Upper lobe of left lung (tissue), 6 donors: ENCODE measurements around the gene JAKMIP2. TPM values are rescaled to one million over a fixed set of nuclear protein-coding genes. Genes with fewer than 3 reads are reported as not detected.

ENCODE experiments used
- ATAC-seq, 2 donors: fragments of 200-7000 bp; cut with Tn5 transposase; one replicate each; pipeline ENCODE4 v1.9.1; 2022; ENCODE audit warnings: mild to moderate bottlenecking in 2 of 2, moderate library complexity in 2 of 2; ENCODE audit not compliant: low FRiP score in 2 of 2
- DNase-seq, 2 donors: peaks; one replicate each; pipeline ENCODE4 v3.0.0-alpha.2; 2019 to 2020
- H3K27ac ChIP-seq, 4 donors: fragments of 200-600 bp; sonication (generic); one replicate each; pipeline ENCODE4 v1.5.1; 2016 to 2019
- H3K27me3 ChIP-seq, 4 donors: fragments of 200-600 bp; sonication (generic); one replicate each; pipeline ENCODE4 v1.5.1; 2017 to 2019
- H3K36me3 ChIP-seq, 4 donors: fragments of 200-600 bp; sonication (generic); one replicate each; pipeline ENCODE4 v1.5.1; 2016 to 2019
- H3K4me1 ChIP-seq, 4 donors: fragments of 200-600 bp; sonication (generic); one replicate each; pipeline ENCODE4 v1.5.1; 2018 to 2019
- H3K4me3 ChIP-seq, 4 donors: fragments of 200-600 bp; sonication (generic); one replicate each; pipeline ENCODE4 v1.5.1; 2017 to 2019; ENCODE audit warnings: mild to moderate bottlenecking in 2 of 4, moderate library complexity in 1 of 4
- H3K9me3 ChIP-seq, 4 donors: fragments of 200-600 bp; sonication (generic); one replicate each; pipeline ENCODE4 v1.5.1; 2018 to 2019
- EP300 ChIP-seq, 4 donors: sonication (generic); formaldehyde crosslinking; IDR thresholded peaks; one replicate each; pipeline ENCODE4 v1.5.1; 2017; ENCODE audit warnings: antibody characterized with exemption in 4 of 4, control low read depth in 2 of 4
- POLR2A ChIP-seq, 4 donors: fragments of 450-650 bp; IDR thresholded peaks; one replicate each; pipeline ENCODE4 v1.5.1; 2016 to 2017; ENCODE audit warnings: antibody characterized with exemption in 4 of 4, mild to moderate bottlenecking in 2 of 4
- POLR2AphosphoS5 ChIP-seq, 2 donors: sonication (generic); formaldehyde crosslinking; IDR thresholded peaks; one replicate each; pipeline ENCODE4 v1.5.1; 2017; ENCODE audit warnings: antibody characterized with exemption in 2 of 2
- WGBS, 2 donors: methylation state at CpG; one replicate each; pipeline ENCODE4 v1.1.5; 2017 to 2018; 5-methylcytosine and 5-hydroxymethylcytosine counted together
- total RNA-seq, 6 donors: library from RNA; depleted of rRNA in 4 of 6; stranded (reverse); fragments of >200 nt in 4 of 6; gene quantifications; one replicate each; pipeline versions ENCODE4 v1.1.0 to v1.2.1, GENCODE V29; 2016 to 2021
- TF ChIP-seq, protein P1 (sequence below), 6 experiments: fragments of 450-650 bp in 4 of 6; fragments of 200-600 bp in 2 of 6; sonication (generic) in 2 of 6; IDR thresholded peaks; one replicate each; pipeline ENCODE4 v1.5.1; 2016 to 2019; ENCODE audit warnings: antibody characterized with exemption in 6 of 6
- donor health status: DM: no; HTN: no; CAD: no; lungs with moderate emphysema.
- donor health status: DM: no; HTN: yes; CAD: no; lungs with severe emphysema.

The JAKMIP2 gene
- total RNA-seq, 6 donors from 2014 or later: 0.91 to 8.4 (median 6.0) TPM

DNA sequence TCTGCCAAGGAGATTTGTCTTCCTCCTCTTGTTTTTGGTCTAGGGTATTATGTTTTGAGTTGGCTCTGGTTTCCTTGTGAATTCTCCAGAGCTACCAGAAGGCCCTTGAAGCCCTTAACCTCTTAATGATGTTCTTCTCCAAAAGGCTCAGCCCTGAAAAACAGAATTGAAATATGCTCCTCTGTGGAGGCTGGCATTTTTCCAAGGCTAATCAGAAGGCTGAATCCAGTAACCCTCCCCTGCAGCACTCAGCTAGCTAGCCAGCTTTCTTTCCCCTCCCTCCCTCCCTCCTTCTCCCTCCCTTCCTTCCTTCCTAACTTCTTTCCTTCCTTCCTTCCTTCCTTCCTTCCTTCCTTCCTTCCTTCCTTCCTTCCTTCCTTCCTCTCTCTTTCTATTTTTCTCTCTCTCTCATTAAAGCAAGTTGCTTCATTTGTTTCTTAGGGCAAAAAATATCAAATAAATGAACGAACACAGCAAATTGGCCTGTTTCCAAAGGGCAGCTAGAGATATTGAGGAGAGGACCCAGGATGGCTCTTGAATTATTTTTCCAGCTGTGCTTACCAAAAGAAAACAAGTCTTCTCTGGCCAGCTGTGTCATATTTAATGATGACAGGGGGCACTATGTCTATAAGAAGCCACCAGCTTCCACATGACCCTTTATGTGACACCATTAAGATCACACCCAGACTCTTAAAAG is 38.7 kb downstream of the JAKMIP2 start:
- DNase-seq: no peak
- WGBS, 2 donors: 30 to 41% methylated on average over 1 of the region's 1 CpG

GRCh38 chr5:147743012-147743411 is 39.5 kb downstream of the JAKMIP2 start:
- no peak for ATAC-seq
- H3K4me1 ChIP-seq: peaks cover 0 to 6% (median 0%) of the 10 kb centered on the region in 4 donors
- no peak overlapping the region for H3K27ac ChIP-seq
- no peak for DNase-seq
- WGBS, 2 donors: 79 to 93% methylated on average over 2 of the region's 2 CpGs
- H3K27me3 ChIP-seq: no peaks in the 10 kb centered on the region
- no peaks in the 10 kb centered on the region for H3K9me3 ChIP-seq
- no peak overlapping the region for H3K4me3 ChIP-seq
- TF ChIP-seq EP300 (IDR thresholded peaks at IDR 0.05) (no peak), POLR2AphosphoS5 (IDR thresholded peaks at IDR 0.05) (no peak), POLR2A (IDR thresholded peaks at IDR 0.05) (no peak)
- TF ChIP-seq, protein P1, sequence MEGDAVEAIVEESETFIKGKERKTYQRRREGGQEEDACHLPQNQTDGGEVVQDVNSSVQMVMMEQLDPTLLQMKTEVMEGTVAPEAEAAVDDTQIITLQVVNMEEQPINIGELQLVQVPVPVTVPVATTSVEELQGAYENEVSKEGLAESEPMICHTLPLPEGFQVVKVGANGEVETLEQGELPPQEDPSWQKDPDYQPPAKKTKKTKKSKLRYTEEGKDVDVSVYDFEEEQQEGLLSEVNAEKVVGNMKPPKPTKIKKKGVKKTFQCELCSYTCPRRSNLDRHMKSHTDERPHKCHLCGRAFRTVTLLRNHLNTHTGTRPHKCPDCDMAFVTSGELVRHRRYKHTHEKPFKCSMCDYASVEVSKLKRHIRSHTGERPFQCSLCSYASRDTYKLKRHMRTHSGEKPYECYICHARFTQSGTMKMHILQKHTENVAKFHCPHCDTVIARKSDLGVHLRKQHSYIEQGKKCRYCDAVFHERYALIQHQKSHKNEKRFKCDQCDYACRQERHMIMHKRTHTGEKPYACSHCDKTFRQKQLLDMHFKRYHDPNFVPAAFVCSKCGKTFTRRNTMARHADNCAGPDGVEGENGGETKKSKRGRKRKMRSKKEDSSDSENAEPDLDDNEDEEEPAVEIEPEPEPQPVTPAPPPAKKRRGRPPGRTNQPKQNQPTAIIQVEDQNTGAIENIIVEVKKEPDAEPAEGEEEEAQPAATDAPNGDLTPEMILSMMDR (IDR thresholded peaks at IDR 0.05): no peak
- H3K36me3 ChIP-seq: no peaks in the 10 kb centered on the region

More for the DNA sequence above, 38.7 kb downstream of the JAKMIP2 start:
- no peaks in the 10 kb centered on the region for H3K36me3 ChIP-seq
- H3K27ac ChIP-seq: no peak overlapping the region
- H3K4me3 ChIP-seq: no peak overlapping the region
- peaks cover 0 to 6% (median 0%) of the 10 kb centered on the region in 4 donors for H3K4me1 ChIP-seq
- no peak for ATAC-seq
- no peaks in the 10 kb centered on the region for H3K9me3 ChIP-seq
- no peaks in the 10 kb centered on the region for H3K27me3 ChIP-seq
- TF ChIP-seq, protein P1 (IDR thresholded peaks at IDR 0.05): no peak
- TF ChIP-seq POLR2AphosphoS5 (IDR thresholded peaks at IDR 0.05): no peak
- TF ChIP-seq EP300 (IDR thresholded peaks at IDR 0.05): no peak
- no peak for TF ChIP-seq POLR2A (IDR thresholded peaks at IDR 0.05)

GRCh38 chr5:147742151-147742550 is 40.4 kb downstream of the JAKMIP2 start:
- Histone ChIP-seq H3K27me3 (no peaks in the 10 kb centered on the region), H3K9me3 (no peaks in the 10 kb centered on the region), H3K36me3 (no peaks in the 10 kb centered on the region), H3K4me3 (no peak overlapping the region), H3K27ac (no peak overlapping the region), H3K4me1 (peaks cover 0 to 6% (median 0%) of the 10 kb centered on the region in 4 donors)
- no peak for ATAC-seq
- DNase-seq: no peak
- 74 to 79% methylated on average over 4 of the region's 4 CpGs for WGBS, 2 donors
- TF ChIP-seq EP300 (IDR thresholded peaks at IDR 0.05) (no peak), POLR2AphosphoS5 (IDR thresholded peaks at IDR 0.05) (no peak), POLR2A (IDR thresholded peaks at IDR 0.05) (no peak)
- TF ChIP-seq, protein P1 (IDR thresholded peaks at IDR 0.05): no peak

GRCh38 chr5:147740864-147741263 is 41.7 kb downstream of the JAKMIP2 start:
- WGBS, 2 donors: 94 to 100% methylated on average over 4 of the region's 4 CpGs

More at GRCh38 chr5:147740864-147741263, 41.7 kb downstream of the JAKMIP2 start:
- no peak for DNase-seq
- Histone ChIP-seq H3K9me3 (no peaks in the 10 kb centered on the region), H3K4me3 (no peak overlapping the region), H3K27me3 (no peaks in the 10 kb centered on the region), H3K27ac (no peak overlapping the region), H3K4me1 (peaks cover 0 to 6% (median 0%) of the 10 kb centered on the region in 4 donors), H3K36me3 (no peaks in the 10 kb centered on the region)
- TF ChIP-seq POLR2AphosphoS5 (IDR thresholded peaks at IDR 0.05) (no peak), POLR2A (IDR thresholded peaks at IDR 0.05) (no peak), EP300 (IDR thresholded peaks at IDR 0.05) (no peak)
- TF ChIP-seq, protein P1 (IDR thresholded peaks at IDR 0.05): no peak
- no peak for ATAC-seq
